ENCODE data around the gene SLC51A.
"Not testable (repeated sequence)": the region's sequence is repeated elsewhere in the genome, so short reads cannot be mapped to it uniquely, and the experiment has no call there.

Gene SLC51A

DNA sequence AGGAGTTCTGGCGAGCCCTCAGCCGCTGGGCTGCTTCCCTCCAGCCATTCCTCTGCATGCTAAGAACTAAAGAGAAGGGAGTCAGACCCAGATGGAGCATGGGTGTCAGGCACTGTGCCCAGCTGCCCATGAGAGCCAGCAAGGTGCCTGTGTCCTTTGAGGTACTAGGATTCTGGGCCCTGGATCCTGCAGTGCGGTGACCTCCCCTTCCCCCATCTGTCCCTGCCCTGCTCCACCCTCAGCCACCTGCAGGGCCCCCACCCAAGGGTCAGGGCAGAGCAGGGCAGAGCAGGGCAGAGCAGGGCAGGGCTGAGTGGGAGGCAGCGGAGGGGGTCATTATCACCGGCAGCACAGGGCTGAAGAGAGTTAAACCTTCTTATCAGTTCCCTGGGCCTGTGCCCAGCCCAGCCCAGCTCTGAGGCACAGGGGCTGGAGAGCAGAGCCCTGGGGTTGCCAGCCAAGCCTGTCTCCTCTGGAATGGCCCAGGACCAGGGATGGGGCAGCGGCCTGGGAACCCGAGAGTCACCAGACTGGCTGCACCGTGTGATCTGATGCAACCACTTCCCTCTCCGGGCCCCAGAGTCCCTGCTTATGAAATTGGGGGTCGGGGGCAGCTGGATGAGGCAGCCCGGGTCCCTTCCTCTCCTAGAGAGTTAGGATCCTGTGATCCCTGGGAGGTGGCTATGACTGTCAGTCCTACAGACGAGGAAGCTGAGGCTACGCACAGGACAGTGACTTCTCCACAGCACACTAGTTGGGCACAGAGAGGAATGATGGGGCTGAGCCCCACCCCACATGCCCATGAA, 22.4 kb upstream of the SLC51A start:
- FAIRE-seq: no peak

DNA sequence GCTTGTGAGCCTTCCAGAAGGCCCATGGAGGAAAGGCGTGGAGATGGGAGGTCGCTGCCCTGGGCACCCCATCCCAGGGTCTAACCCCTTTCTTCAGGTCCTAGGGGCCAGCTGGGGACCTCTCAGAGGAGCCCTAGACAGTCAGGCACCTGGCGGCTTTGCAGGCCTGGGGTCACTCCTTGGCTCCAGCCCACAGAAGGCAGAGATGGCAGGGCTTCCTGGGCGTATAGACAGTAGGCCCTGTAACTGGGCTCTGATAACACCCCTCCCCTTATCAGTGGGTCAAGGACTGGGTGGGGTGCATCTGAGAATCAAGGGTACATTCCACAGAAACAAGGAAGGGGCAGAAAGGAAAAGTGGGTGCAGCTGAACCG, 21.8 kb upstream of the SLC51A start:
- no peak for FAIRE-seq

DNA sequence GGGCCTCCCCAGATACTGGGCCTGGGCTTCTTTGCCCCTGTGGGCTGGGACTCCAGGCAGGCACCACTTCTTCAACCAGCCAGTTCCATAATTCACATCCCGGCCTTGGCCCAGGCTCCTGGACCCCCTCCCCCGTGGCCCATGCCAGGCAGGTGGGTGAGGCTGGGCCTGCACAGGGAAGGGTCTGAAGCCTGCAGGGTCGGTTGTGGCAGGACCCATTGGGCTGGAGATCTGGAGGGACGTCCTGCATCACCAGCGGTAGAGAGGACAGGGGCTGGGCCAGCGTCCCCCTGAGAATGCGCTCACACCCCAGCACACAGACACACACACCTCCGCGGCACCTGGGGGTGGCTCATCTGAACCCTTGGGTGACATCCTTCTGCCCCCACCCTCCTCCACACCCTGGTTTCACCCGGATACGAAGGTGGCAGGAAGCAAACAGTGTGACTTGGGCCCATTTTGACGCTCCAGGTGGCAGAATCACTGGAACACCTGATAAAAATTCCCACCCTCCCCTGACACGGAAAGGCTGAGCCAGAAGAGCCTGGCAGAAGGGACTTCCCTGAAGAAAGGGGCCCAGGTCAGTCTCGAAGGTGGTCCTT, 20.6 kb upstream of the SLC51A start:
- FAIRE-seq: no peak

DNA sequence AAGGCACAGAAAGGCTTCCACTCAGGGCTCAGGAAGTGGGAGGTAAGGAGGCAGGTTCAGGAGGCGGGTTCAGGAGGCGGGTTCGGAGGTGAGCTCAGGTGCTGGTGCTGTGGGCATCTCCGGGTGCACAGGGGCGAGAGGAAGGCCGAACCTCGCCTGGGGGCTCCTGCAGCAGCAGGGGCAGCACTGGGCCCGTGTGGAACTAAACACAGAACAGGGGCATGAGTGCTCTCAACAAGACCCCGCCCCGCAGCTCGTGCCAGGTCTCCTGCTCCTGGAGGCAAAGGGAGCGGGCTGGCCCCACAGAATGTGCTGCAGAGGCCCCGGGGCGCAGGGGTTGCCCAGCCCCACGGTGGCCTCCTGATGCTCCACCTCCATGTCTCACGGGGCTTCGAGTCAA, 18.8 kb upstream of the SLC51A start:
- no peak for FAIRE-seq

DNA sequence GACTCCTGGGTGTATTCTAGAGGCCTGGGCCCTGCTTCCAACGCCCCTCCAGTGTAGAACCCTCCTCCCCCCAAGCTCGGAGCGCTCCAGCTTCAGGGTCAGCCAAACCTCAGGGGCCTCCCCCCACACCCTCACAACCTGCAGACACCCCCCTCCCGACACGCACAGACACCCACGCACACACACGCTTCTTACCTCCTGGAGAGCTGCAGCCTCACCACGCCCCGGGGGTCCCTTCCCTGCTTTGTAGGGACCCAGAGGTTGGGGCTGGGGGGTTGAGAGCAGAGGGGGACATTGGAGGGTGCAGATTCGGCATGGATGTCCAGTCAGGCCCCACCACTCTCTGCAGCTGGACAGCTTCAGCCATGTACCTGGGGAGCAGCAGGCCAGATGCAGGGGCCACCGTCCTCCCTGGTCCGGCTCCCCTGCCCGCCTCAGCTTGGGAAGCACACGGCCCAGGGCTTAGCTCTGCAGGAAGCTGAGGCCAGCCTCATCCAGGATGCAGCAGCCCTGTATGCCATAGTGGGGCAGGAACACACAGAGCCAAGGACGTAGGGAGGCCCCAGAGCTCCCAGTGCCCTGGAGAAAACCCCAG, 18.2 kb upstream of the SLC51A start:
- FAIRE-seq: no peak

DNA sequence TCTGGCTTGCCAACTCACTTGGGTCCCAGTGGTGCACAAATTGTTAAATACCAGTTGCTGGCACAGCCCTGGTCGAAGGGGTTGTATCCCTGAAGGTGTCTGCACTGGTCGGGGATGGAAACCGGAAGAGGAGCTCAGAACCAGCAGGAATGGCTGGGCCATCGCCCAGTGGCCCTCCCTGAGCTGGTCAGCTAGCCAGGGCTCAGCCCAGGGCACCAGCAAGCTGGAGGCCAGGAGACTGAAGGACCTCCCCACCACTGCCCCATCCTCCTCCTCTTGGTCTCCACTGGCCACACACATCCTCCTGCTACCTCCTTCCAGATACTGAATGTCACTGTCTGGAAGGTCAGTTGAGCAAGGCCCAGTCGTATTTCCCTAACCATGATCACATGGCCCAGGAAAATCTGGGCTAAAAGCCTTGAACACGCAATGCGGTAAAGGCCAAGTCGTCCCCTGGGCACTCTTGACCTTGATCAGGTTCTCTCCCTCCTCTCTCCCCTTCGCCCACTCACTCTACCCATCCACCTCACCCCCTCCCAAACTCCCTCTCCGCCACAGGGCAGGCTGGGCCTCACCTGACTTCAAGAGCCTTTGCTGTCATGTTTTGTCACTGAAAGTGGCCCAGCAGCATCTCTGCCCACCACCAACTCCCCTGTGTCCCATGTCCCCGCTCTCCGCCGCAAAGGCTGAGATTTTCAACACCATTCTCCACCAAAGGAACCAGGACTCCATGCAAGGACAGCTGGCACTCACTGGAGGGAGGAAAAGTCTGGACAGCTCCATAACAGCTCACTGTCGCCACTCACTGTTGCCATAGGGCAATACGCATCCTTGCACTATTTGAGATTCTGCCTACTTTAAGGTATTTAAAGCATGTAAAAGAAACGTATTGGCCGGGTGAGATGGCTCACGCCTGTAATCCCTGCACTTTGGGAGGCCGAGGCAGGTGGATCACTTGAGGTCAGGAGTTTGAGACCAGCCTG, 17.3 kb upstream of the SLC51A start:
- FAIRE-seq: no peak

DNA sequence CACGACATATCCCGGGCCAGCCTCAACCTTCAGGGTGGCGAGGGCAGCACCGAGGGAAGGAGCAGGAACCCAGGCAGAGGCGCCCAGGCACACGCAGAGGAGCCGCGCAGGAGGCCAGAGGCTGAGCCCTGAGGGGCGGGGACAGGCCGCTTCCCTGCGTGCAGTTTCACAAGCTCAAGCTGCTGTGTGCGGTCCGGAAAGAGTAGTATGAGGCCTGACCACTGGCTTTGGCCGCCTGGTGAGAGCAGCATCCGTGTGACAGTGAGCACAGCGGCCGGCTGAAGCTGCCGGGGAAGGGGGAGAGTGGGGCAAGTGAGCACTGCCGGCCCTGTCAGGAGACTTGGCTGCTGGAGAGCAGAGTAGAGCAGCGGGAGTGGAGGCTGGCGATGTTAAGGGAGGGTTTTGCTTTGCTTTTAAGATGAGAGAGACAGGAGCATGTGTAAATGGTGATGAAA, 13.8 kb upstream of the SLC51A start:
- no peak for FAIRE-seq

DNA sequence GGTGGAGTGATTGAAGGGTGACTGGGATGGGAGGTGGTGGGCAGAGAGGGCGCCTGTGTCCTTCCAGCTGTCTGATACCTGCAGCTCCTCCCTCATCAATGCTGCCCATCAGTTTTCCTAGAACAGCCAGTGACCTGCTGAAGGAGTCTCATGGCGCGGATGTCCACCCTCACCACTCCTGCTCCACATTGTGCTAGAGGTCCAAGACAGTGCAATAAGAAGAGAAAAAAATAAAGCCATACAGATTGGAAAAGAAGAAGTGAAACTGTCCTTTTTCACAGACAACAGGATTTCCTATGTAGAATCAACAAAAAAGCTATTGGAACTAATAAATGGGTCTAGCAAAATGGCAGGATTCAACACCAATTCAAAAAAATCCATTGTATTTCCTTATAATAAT, 12.5 kb upstream of the SLC51A start:
- FAIRE-seq: no peak

DNA sequence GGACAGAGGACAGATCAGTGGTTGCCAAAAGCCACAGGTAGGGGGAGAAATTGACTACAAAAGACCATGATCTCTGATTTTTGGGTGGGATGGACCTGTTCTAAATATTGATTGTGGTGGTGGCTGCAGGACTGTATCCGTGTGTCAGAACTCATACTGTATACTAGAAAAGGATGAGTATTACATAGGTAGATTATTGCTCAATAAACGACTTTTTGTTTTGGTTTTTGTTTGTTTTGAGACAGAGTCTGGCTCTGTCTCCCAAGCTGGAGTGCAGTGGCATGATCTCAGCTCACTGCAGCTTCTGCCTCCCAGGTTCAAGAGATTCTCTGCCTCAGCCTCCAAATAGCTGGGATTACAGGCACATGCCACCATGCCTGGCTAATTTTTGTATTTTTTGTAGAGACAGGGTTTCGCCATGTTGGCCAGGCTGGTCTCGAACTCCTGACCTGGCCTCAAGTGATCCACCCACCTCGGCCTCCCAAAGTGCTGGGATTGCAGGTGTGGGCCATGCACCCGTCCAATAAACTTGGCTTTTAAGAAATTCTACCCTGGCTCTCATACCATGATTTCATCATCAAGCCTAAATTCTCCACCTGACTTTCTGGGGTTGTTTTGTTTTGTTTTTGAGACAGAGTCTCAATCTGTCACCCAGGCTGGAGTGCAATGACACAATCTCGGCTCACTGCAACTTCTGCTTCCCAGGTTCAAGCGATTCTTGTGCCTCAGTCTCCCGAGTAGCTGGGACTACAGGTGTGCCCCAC, 10.7 kb upstream of the SLC51A start:
- not testable (repeated sequence) for FAIRE-seq

DNA sequence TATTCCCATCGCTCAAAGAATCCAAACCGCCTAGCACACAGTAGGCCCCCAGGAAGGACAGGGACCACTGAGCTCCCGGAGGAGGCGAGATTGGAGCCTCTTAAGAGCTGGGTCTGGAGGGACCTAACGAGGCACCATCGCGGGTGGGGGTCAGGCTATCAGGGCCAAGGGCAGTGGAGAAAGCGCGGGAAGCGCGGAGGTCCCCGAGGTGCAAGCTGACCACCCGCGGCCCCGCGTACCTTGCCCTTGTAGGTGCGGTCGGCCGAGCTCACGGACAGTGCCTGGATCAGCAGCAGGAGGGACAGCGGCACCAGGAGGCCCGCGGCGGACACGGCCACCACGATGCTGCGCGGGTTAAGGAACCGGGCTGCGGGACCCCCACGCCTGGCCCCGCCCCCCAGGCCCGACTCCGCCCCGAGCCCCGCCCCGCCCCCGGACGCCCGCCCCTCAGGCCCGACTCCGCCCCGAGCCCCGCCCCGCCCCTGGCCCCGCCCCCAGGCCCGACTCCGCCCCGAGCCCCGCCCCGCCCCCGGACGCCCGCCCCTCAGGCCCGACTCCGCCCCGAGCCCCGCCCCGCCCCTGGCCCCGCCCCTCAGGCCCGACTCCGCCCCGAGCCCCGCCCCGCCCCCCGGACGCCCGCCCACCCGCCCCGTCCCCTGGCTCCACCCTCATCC, 9.0 kb upstream of the SLC51A start:
- no peak for FAIRE-seq

DNA sequence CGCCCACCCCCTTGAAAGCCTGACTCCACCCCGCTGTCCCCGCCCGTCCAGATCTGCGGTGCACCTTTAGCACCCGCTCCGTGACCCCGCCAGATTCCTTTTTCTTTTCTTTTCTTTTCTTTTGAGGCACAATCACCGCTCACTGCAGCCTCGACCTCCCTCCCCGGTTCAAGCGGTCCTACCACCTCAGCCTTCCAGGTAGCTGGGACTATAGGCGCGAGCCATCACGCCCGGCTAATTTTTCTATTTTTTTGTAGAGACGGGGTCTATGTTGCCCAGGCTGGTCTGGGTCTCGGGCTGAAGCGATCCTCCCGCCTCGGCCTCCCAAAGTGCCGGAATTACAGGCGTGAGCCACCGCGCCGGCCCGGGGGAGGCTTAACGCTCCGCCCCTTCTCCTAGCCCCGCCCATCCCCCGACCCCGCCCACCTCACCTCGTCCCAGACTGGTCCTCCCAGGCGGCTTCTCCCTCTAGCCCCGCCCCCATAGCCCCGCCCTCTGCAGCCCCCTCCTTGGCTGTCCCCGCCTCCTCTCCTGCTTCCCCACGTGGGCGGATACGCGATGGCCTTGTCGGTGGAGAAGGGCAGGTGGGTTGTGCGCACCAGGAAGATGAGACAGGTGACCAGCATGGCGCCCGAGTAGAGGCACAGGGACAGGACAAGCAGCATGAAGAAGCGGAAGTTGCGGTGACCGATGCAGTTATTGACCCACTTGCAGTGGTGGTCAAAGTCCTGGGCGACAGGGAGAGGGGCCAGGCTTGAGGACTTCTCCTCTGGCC, 8.3 kb upstream of the SLC51A start:
- FAIRE-seq: no peak

DNA sequence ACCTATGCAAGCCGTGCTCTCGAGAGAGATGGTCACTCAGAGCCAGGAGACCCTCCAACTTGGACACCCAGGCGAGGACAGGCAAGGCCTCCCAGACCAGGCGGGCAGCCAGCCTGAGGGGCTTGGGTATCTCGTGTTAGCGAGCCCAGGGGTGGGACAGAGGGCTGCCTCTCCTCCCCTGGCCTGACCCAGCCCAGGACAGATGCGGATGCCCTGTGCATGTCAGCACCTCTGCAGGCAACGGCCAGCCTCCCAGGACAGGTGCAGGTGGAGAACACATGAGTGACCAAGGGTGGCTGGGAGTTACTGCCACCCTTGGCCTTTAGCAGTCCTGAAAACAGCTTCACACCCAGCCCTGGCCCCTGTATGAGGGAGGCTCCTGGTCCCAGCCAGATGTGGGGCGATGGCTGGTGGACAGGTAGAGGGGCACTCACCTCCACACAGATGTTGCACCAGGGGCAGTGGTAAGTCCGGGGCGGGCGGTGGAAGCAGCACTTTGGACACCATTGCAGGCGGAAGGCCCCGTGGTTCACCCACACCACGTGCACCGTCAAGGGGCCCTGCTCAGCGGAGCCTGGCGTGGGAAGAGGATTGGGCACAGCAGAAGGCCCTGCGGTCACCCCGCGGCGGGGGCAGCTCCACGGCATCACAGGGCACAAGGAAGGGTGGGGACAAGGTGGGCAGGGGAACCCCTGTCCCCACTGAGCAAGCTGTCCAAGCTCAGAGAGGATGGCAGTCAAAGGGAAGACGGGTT, 7.2 kb upstream of the SLC51A start:
- FAIRE-seq: no peak

DNA sequence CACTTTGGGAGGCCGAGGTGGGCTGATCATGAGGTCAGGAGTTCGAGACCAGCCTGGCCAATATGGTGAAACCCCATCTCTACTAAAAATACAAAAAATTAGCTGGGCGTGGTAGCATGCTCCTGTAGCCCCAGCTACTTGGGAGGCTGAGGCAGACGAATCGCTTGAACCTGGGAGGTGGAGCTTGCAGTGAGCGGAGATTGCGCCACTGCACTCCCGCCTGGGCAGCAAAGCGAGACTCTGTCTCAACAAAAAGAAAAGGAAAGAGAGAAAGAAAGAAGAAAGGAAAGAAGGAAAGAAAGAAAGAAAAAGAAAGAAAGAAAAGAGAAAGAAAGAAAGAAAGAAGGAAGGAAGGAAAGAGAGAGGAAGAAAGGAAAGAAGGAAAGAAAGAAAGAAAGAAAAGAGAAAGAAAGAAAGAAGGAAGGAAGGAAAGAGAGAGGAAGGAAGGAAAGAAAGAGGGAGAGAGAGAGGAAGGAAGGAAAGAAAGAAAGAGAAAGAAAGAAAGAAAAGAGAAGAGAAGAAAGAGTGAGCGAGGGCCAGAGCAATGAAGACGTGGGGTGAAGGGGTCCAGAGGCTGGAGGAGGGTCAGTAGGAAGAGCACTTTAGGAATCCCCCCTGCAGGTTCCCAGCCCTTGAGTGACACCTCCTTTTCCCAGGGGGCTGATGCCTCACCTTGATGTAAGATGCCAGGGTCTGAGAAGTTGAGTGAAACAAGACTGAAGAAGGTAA, 6.2 kb upstream of the SLC51A start:
- not testable (repeated sequence) for FAIRE-seq

DNA sequence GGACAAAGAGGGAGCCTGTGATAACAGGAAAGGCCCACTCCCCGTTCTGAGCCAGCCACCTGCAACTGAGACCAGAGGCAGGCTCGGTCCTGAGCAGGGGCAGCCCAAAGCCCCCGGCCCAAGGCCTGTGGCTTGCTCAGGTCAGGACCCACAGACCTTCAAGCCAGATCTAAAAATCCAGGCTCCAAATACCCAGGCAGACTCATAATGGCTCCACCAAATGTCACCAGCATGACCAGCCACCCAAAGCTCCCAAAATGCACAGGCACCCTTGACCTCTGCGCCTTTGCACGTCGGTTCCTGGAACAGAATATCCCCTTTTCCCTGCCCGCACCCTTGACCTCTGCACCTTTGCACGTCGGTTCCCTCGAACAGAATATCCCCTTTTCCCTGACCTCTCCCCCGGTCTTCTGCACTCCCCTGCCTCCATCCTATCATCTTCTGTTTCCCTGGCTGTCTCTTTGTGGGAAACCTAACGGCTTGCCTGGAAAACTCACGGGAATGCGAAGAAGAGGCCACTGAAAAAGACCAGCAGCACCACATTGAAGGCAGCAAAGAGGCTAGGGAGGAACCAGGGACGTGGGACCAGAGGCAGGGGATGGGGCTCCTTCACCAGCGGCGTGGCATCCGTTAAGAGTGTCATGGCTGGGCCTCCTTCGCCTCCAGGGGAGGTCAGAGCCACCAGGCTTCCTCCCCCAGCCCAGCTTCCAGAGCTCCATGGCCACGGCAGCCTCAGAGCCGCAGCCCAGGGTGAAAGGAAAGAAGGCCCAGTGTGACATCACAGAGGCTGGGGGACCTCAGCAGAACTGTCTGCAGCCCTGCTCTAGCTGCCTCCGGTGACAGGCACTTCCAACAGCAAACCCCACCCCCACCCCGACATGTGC, 5.4 kb upstream of the SLC51A start, which contains the start of gene ZDHHC19:
ZDHHC19 (minus strand) TSS at position 728 of the 884 bp plus-strand sequence; CDS start at position 643, 85 bp downstream.
- FAIRE-seq: no peak

DNA sequence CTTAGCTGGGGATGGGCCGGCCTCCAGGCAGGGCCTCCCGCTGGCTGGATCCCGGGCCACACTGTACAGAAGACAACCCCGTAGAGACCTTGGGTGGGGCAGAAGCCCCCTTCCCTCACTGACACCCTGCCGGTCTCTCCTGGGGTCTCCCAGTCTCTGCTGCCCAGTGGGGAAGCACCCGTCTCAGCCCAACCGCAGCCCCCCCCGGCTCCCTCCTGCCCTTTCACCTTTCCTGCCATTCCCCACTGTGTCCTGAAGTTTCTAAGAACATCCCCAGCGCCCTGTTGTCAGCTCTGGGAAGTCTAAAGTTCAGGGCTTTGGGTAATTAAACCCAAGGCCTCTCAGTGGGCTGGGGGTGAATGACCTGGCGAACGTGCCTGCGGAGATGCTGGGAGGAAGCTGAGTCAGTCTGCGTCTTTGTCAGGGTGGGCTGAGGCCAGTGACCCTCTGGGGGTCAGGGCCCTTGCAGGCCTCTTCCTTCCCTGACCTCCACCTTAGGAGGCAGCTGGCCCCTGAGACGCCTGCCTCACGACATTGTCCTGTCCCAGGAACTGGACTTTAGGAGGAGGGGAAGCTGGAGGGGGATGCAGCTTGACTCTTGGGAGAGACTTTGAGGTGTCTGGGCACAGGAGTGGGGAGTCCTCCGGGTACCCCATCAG, 1.4 kb upstream of the SLC51A start:
- no peak for FAIRE-seq

DNA sequence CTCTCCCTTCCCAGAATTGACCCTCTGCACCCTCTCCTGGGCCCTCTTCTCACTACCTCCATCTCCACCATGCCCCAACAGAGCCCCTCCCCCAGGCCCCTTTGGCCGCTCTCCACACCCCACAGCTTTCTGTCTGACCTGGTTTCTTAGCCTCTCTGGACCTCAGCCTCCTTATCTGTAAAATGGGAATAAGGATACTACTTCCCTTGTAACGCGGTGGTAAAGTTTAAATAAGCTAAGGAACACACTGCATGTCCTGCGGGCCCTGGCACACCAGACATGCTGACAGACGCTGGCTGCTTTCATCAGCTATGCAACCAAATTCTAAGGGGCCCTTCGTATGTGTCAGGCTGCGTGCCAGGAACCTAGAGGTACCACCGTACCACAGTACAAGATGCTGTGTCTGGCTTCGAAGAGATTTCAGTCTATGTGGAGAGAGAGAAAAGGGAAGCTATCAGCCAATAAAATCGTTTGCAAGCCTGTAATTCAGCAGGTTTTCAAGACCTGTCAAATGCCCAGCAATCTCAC, 777 bp upstream of the SLC51A start:
- no peak for FAIRE-seq

DNA sequence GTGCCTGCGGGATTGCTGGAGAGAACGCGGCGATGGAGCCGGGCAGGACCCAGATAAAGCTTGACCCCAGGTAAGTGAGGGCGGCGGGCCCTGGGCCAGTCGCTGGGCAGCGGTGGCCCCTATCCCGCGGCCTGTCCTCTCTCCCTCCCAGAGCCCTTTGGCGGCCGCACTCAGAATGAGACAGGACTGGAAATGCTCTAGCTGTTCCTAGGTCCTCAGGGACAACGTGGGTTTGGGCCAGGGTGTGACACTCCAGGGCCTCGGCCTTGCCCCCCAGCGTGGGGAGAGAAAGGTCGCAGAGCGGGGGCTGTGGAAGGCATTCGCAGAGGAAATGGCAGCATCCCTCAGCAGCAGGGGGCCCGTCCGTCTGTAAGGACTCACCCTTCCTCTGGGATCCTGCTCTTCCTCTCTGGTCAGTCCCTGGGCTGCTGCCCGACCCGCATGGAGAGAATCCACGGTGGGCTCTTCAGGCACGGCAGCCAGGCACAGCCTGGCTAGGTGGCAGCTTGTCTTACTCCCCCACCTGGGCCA, 412 bp downstream of the SLC51A start:
- FAIRE-seq: no peak

Data from endometrium (tissue), 2 donors.